ENCODE data around the gene HNF4A. TPM values are rescaled to one million over a fixed set of nuclear protein-coding genes. Genes with fewer than 3 reads are reported as not detected.

Gene HNF4A
- total and polyA plus RNA-seq, 2 experiments from 2014 or later = 0.09 TPM; not detected in 1

GRCh38 chr20:44448753-44449546, 93.5 kb downstream of the HNF4A start:
- no peak overlapping the region for H3K27ac ChIP-seq
- no peaks in the 10 kb centered on the region for H3K36me3 ChIP-seq
- no peak overlapping the region for H3K4me3 ChIP-seq
- peak; percentile 42 for TF ChIP-seq CTCF (IDR thresholded peaks at IDR 0.05; ENCODE audit: low read depth, low read length)
- H3K9me3 ChIP-seq (ENCODE audit: low read depth) = no peaks in the 10 kb centered on the region
- no peaks in the 10 kb centered on the region for H3K27me3 ChIP-seq
- H3K4me1 ChIP-seq (ENCODE audit: low read depth) = no peaks in the 10 kb centered on the region
- peak in 1 of 2 donors; percentile 31 for DNase-seq (ENCODE audit: low read depth in 1 of 2, low spot score in 1 of 2)

- no peaks in the 10 kb centered on the region for H3K27me3 ChIP-seq
- TF ChIP-seq CTCF (IDR thresholded peaks at IDR 0.05; ENCODE audit: low read depth, low read length) = no peak
- DNase-seq (ENCODE audit: low read depth in 1 of 2, low spot score in 1 of 2) = no peak
- no peaks in the 10 kb centered on the region for H3K36me3 ChIP-seq
- H3K9me3 ChIP-seq (ENCODE audit: low read depth) = no peaks in the 10 kb centered on the region
- no peak overlapping the region for H3K4me3 ChIP-seq
- H3K4me1 ChIP-seq (ENCODE audit: low read depth) = no peaks in the 10 kb centered on the region
- H3K27ac ChIP-seq = no peak overlapping the region
Measured at GRCh38 chr20:44449864-44450263, 94.4 kb downstream of the HNF4A start.

GRCh38 chr20:44450281-44450889, 94.9 kb downstream of the HNF4A start:
- no peak overlapping the region for H3K27ac ChIP-seq
- no peak for TF ChIP-seq CTCF (IDR thresholded peaks at IDR 0.05; ENCODE audit: low read depth, low read length)

GRCh38 chr20:44450903-44451450, 95.5 kb downstream of the HNF4A start:
- Histone ChIP-seq H3K27ac (no peak overlapping the region), H3K4me3 (no peak overlapping the region), H3K9me3 (ENCODE audit: low read depth) (no peaks in the 10 kb centered on the region), H3K4me1 (ENCODE audit: low read depth) (no peaks in the 10 kb centered on the region), H3K27me3 (no peaks in the 10 kb centered on the region), H3K36me3 (no peaks in the 10 kb centered on the region)
- no peak for DNase-seq (ENCODE audit: low read depth in 1 of 2, low spot score in 1 of 2)
- TF ChIP-seq CTCF (IDR thresholded peaks at IDR 0.05; ENCODE audit: low read depth, low read length) = no peak

More at GRCh38 chr20:44450281-44450889, 94.9 kb downstream of the HNF4A start:
- Histone ChIP-seq H3K4me1 (ENCODE audit: low read depth) (no peaks in the 10 kb centered on the region), H3K36me3 (no peaks in the 10 kb centered on the region), H3K9me3 (ENCODE audit: low read depth) (no peaks in the 10 kb centered on the region), H3K27me3 (no peaks in the 10 kb centered on the region), H3K4me3 (no peak overlapping the region)
- DNase-seq (ENCODE audit: low read depth in 1 of 2, low spot score in 1 of 2) = no peak

GRCh38 chr20:44454306-44454963, 98.9 kb downstream of the HNF4A start:
- Histone ChIP-seq H3K9me3 (ENCODE audit: low read depth) (no peaks in the 10 kb centered on the region), H3K4me3 (no peak overlapping the region), H3K4me1 (ENCODE audit: low read depth) (no peaks in the 10 kb centered on the region), H3K27ac (no peak overlapping the region), H3K36me3 (no peaks in the 10 kb centered on the region), H3K27me3 (no peaks in the 10 kb centered on the region)
- DNase-seq (ENCODE audit: low read depth in 1 of 2, low spot score in 1 of 2) = no peak
- no peak for TF ChIP-seq CTCF (IDR thresholded peaks at IDR 0.05; ENCODE audit: low read depth, low read length)

Measured in cardiac muscle cell (in vitro differentiated cells and primary cell).